T follicular helper cell (primary cell): ENCODE measurements around the gene PLA2G4F.

Experiments used
- DNase-seq: peaks from one replicate; pipeline ENCODE4 v3.0.0-alpha.2; 2020; ENCODE audit warnings: low read depth
- total RNA-seq, 2 experiments: gene quantifications; one replicate each; lab custom pipeline; 2026; lab: John Stamatoyannopoulos, UW

Gene PLA2G4F, protein sequence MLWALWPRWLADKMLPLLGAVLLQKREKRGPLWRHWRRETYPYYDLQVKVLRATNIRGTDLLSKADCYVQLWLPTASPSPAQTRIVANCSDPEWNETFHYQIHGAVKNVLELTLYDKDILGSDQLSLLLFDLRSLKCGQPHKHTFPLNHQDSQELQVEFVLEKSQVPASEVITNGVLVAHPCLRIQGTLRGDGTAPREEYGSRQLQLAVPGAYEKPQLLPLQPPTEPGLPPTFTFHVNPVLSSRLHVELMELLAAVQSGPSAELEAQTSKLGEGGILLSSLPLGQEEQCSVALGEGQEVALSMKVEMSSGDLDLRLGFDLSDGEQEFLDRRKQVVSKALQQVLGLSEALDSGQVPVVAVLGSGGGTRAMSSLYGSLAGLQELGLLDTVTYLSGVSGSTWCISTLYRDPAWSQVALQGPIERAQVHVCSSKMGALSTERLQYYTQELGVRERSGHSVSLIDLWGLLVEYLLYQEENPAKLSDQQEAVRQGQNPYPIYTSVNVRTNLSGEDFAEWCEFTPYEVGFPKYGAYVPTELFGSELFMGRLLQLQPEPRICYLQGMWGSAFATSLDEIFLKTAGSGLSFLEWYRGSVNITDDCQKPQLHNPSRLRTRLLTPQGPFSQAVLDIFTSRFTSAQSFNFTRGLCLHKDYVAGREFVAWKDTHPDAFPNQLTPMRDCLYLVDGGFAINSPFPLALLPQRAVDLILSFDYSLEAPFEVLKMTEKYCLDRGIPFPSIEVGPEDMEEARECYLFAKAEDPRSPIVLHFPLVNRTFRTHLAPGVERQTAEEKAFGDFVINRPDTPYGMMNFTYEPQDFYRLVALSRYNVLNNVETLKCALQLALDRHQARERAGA
- 0.04 to 0.06 reads per million in 2 experiments for total RNA-seq

DNA sequence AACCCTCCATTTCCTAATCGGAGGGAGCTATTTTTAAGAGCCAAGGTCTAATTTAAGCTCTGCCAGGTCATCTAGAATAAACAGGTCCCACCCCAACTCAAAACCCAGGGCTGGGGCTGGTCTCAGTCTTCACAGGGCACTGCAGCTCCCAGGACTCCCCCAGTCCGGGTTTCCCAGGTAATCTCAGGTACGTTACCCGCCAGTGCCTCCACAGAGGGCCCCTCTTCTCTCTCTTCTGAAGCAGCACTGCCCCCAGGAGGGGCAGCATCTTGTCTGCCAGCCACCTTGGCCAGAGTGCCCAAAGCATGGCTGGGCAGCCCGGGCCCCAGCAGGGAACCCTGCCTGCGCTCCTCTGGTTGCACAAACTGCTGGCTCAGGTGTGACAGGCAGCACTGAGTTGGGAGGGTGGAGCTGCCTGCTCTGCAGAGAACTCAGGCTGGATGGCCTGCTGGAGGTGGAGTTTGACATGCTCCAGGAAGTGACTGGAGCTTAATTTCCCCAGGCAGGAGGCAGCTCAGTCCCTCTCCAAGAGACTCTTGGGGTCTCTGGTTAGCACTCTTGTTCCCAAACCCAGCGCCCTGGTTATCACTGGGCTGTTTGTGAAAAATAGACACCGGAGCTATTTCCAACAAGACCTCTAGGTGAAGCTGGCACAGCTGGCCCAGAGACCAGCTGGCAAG is at the start of gene PLA2G4F:
TSS of gene PLA2G4F (minus strand) at position 394 of the 680 bp plus-strand sequence. CDS start at position 307, 87 bp downstream.
- no peak for DNase-seq

DNA sequence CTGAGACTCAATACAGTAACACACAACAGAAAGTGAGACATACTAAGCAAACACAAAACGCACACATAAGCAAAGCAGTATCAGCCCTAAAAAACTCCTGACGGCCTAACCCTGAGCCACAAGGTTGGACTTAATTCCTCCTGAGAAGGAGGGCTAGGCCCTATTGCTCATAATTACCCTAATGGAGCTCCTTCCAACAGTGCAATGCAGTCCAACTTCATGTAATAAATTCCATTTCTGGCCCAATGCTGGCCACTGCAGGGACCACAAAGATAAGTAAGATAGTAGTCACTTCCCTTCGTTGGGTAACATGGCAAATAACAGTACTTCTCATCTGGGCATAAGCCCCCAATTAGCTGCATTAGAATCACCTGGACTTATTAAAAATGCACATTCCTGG is 47.5 kb upstream of the PLA2G4F start:
- no peak for DNase-seq

- DNase-seq, result no peak
Observed at GRCh38 chr15:42202653-42203052, 46.2 kb upstream of the PLA2G4F start.

- no peak for DNase-seq
Observed at GRCh38 chr15:42201801-42202200, 45.4 kb upstream of the PLA2G4F start.

DNA sequence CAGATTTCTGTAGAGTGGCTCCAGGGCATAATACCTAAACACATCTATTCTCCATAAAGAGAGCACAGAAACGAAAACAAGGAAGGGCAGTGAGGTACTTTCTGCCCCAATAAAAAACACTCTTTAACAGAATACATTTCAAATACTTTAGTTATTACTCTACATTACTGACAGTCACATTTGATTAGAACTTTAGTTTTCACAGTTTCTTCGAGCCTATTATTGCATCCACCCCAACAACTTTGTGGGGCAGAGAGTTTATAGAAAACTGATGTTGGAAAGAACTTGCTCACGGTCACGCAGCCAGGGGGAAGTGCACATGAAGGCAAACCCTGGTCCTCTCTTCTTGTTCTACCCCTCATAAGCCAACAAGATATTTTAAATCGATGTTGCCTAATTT is 42.7 kb upstream of the PLA2G4F start:
- DNase-seq, result no peak

GRCh38 chr15:42198516-42198915 is 42.1 kb upstream of the PLA2G4F start:
- DNase-seq, result no peak

DNA sequence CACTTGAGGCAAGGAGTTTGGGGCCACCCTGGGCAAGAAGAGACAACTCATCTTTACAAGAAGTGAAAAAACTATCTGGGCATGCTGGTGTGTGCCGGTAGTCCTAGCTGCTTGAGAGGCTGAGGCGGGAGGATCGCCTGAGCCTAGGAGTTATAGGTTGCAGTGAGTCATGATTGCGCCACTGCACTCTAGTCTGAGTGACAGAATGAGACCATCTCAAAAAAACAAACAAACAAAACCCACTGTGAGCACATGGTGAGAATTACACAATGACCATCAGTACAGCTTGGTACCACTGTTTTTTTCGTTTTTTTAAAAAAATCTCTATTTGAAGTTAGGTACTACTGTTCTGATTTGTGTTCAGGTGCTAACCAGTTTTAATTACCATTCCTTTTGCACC is 38.1 kb upstream of the PLA2G4F start:
- DNase-seq, result no peak

GRCh38 chr15:42193383-42193782 is 36.9 kb upstream of the PLA2G4F start:
- DNase-seq, result no peak

GRCh38 chr15:42191610-42192346 is 35.3 kb upstream of the PLA2G4F start:
- DNase-seq, result no peak

DNA sequence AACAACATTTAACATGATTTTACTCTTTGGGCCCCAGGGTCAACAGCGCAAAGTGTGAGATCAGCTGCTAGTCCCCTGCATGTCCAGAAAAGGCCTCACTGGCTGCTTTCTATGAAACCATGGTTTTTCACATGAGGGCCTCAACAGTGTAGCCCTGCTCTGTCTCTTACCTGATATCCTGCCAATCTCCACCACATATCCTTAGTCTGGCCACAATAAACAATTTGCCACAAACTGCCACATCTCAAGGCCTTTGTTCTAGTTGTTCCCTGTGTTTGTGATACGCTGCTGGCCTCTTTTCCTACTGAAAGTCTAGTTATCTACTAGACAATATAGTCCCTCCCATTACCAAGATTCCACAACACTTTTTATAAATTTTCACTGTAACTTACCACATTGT is 33.9 kb upstream of the PLA2G4F start:
- no peak for DNase-seq

DNA sequence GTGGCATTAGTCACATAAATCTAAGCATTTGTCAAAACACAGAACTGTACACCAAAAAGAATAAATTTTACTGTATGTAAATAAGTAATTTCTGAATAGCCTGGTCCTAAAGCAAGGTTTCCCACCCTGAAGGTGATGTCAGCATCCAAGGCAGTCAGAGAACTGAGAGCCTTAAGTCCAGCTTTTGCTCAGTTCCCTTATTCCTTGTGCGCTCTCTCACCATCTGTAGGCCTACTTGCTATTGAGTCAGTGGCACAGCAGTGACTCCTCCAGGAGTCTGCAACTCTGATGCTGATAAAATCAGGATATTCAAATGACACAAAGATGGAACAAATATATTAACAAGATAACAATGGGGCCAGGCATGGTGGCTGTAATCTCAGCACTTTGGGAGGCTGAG is 29.4 kb upstream of the PLA2G4F start:
- DNase-seq, result no peak

- no peak for DNase-seq
Observed at GRCh38 chr15:42184736-42185135, 28.3 kb upstream of the PLA2G4F start.

DNA sequence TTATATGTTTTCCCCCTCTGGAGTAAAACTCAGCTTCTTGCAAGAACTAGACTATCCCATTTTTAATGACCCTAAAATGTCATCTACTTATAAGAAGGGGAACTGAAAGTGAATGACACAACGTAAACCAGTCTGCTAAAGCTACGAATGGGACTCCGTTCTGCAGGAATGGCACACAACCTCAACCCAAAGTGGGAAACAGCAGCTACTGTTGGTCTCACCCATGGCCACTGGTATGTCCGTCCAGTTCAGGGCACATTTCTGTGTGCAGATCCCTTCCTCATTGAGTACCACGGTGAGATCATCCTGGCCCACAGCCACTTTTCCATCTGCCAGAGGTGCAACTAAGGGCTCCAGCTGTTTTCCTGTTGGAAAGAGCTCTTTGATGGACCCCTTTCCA is 27.9 kb upstream of the PLA2G4F start:
- DNase-seq, result no peak

- no peak for DNase-seq
Observed at GRCh38 chr15:42182961-42183360, 26.5 kb upstream of the PLA2G4F start.

GRCh38 chr15:42182328-42182886 is 26.0 kb upstream of the PLA2G4F start:
- no peak for DNase-seq

DNA sequence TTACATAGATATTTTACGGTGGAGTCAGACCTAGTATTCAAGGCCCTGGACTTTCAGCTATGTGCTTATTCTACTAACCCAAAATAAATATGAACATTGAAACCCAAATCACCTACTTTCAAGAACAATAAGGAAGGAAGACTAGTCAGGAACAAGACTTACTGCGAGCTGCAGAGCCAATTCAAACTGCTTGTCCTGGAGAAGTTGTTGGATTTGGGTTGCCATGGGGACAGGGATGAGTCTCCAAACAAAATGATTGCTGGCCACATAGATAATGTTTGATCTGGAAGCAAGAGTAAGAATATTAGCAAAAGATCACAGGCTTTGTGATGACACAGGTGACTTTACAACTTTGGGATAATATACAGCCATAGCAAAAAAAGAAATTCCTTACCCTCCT is 21.6 kb upstream of the PLA2G4F start:
- DNase-seq, result no peak

- no peak for DNase-seq
Observed at GRCh38 chr15:42175671-42176070, 19.2 kb upstream of the PLA2G4F start.

- no peak for DNase-seq
Observed at GRCh38 chr15:42172475-42172874, 16.0 kb upstream of the PLA2G4F start.

DNA sequence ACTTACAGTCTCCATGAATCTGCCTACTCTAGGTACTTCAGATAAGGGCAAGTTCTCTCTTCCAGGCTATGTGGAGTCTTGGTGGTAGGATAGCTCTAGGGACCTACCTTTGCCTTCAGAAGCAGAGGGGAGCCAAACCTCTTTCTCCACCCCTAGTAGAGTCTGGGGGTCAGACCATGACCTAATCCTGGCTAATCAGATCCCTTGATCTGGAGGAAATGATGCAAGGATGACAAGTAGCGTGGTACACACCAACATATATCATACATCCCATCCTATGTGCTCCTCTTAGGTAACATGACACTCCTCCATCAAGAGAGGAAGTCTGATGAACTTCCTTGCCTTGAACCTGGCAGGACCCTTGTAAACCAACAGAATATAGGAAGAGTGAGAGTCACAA is 15.4 kb upstream of the PLA2G4F start:
- no peak for DNase-seq

- DNase-seq, result no peak
Observed at GRCh38 chr15:42171122-42171521, 14.7 kb upstream of the PLA2G4F start.

DNA sequence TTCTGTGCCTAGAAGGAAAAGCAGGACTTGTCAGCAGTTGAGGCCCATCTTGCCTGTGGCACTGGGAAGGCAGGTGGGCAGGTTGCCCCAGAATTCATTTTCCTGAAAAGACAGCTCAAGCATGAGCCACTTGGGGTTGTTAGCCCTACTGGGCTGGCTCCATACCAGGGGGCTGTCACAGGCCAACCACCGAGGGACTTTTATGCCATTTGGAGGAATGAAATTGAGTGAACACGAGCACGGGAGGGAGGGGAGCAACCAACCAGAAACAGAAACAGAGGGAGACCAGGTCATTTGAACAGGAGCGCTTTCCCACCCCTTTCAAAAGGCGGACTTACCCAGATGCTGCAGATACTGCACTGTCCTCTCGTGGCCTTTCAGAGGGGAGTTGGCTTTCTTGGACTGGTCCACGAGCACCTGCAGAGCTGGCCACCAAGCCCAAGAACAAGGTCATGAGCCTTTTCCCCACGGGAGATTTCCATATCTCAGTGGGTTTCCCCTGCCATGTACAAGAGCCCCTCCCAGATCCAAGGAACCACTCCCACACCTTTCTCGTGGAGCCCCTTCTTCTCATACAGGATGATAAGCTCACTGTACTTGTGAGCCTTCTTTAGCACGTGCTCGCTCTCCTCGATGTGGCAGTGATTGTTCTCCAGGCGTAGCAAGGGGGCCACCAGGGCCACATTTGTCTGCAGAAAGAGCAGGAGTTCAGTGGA is 9.9 kb upstream of the PLA2G4F start:
- no peak for DNase-seq
